Glutamatergic neuron (in vitro differentiated cells): Measurements from ENCODE around the gene SOAT1. TPM values are rescaled to one million over a fixed set of nuclear protein-coding genes. Genes with fewer than 3 reads are reported as not detected.

Experiments used
- DNase-seq: peaks from one replicate; pipeline ENCODE4 v3.0.0; 2022
- H3K27ac Mint-ChIP-seq: one replicate; pipeline ENCODE4 v1.8.0; 2020; ENCODE audit warnings: mild to moderate bottlenecking, mixed read lengths, inconsistent platforms; ENCODE audit not compliant: unreplicated experiment
- H3K27me3 Mint-ChIP-seq: one replicate; pipeline ENCODE4 v1.8.0; 2020; ENCODE audit warnings: mild to moderate bottlenecking, moderate library complexity, mixed read lengths, inconsistent platforms; ENCODE audit not compliant: unreplicated experiment
- H3K36me3 Mint-ChIP-seq: one replicate; pipeline ENCODE4 v1.8.0; 2020; ENCODE audit warnings: mild to moderate bottlenecking, mixed read lengths, inconsistent platforms; ENCODE audit not compliant: unreplicated experiment
- H3K4me1 Mint-ChIP-seq: one replicate; pipeline ENCODE4 v1.8.0; 2020; ENCODE audit warnings: mild to moderate bottlenecking, low read depth, mixed read lengths, inconsistent platforms; ENCODE audit not compliant: unreplicated experiment
- H3K4me3 Mint-ChIP-seq: one replicate; pipeline ENCODE4 v1.8.0; 2020; ENCODE audit warnings: mild to moderate bottlenecking, mixed read lengths, inconsistent platforms; ENCODE audit not compliant: unreplicated experiment
- H3K9me3 Mint-ChIP-seq: one replicate; pipeline ENCODE4 v1.8.0; 2020; ENCODE audit warnings: mild to moderate bottlenecking, moderate library complexity, mixed read lengths, inconsistent platforms; ENCODE audit not compliant: unreplicated experiment
- CTCF ChIP-seq: fragments of 200-600 bp; sonication (generic); IDR thresholded peaks from one replicate; pipeline ENCODE4 v1.5.0; 2021; ENCODE audit not compliant: partially characterized antibody, unreplicated experiment
- total RNA-seq: library from RNA; stranded (reverse); fragmentation: NEBNext Ultra II Directional; extraction: Animal tissue kit (Norgen Biotek cat#: 25700); gene quantifications from one replicate; pipeline ENCODE4 v1.2.1, GENCODE V29; 2021; ENCODE audit not compliant: unreplicated experiment

SOAT1 gene
- total RNA-seq, 1 donor from 2014 or later = 5.9 TPM

GRCh38 chr1:179365342-179366092 lies 71.9 kb downstream of the SOAT1 start, which contains the start of gene AXDND1:
AXDND1 (plus strand) TSS chr1:179365971; CDS start chr1:179366510, 539 bp downstream.
- Mint-ChIP-seq H3K9me3 (peaks cover 2% of the 10 kb centered on the region), H3K4me3 (peak within 1 kb of the TSS; percentile 86), H3K4me1 (peaks cover 3% of the 10 kb centered on the region), H3K27ac (peak within 1 kb of the TSS; percentile 88), H3K27me3 (peaks cover 2% of the 10 kb centered on the region), H3K36me3 (no peaks in the 10 kb centered on the region)
- TF ChIP-seq CTCF = no peak
- peak; percentile 86 for DNase-seq

GRCh38 chr1:179366093-179366800 lies 72.7 kb downstream of the SOAT1 start:
- peaks cover 3% of the 10 kb centered on the region for H3K4me1 Mint-ChIP-seq
- H3K4me3 Mint-ChIP-seq = peak overlapping the region; percentile 86
- H3K36me3 Mint-ChIP-seq = no peaks in the 10 kb centered on the region
- no peak for TF ChIP-seq CTCF
- no peak overlapping the region for H3K27ac Mint-ChIP-seq
- H3K27me3 Mint-ChIP-seq = peaks cover 2% of the 10 kb centered on the region
- peaks cover 2% of the 10 kb centered on the region for H3K9me3 Mint-ChIP-seq
- no peak for DNase-seq

- H3K4me1 Mint-ChIP-seq = peaks cover 3% of the 10 kb centered on the region
- TF ChIP-seq CTCF = peak; percentile 80
- no peaks in the 10 kb centered on the region for H3K27me3 Mint-ChIP-seq
- H3K9me3 Mint-ChIP-seq = peaks cover 2% of the 10 kb centered on the region
- no peak overlapping the region for H3K4me3 Mint-ChIP-seq
- DNase-seq = no peak
- H3K36me3 Mint-ChIP-seq = no peaks in the 10 kb centered on the region
- H3K27ac Mint-ChIP-seq = no peak overlapping the region
Measured at GRCh38 chr1:179369751-179370341, 76.2 kb downstream of the SOAT1 start.

GRCh38 chr1:179372160-179372559 lies 78.6 kb downstream of the SOAT1 start:
- Mint-ChIP-seq H3K4me3 (no peak overlapping the region), H3K27ac (no peak overlapping the region), H3K9me3 (no peaks in the 10 kb centered on the region), H3K36me3 (no peaks in the 10 kb centered on the region), H3K4me1 (no peaks in the 10 kb centered on the region), H3K27me3 (no peaks in the 10 kb centered on the region)
- no peak for TF ChIP-seq CTCF
- DNase-seq = no peak

GRCh38 chr1:179376223-179376622 lies 82.6 kb downstream of the SOAT1 start:
- Mint-ChIP-seq H3K4me3 (no peak overlapping the region), H3K9me3 (no peaks in the 10 kb centered on the region), H3K27me3 (no peaks in the 10 kb centered on the region), H3K4me1 (no peaks in the 10 kb centered on the region), H3K27ac (no peak overlapping the region), H3K36me3 (no peaks in the 10 kb centered on the region)
- DNase-seq = no peak
- no peak for TF ChIP-seq CTCF
